HepG2 (cell line): Measurements from ENCODE around the gene MRI1. TPM values are rescaled to one million over a fixed set of nuclear protein-coding genes. Genes with fewer than 3 reads are reported as not detected.

Experiments
- ATAC-seq: fragments of 200-7000 bp; cut with Tn5 transposase; 3 replicates; pipeline ENCODE4 v1.9.1; 2020; ENCODE audit warnings: mild to moderate bottlenecking, moderate library complexity
- BruUV-seq: library from RNA; stranded (reverse); fragments of 400-500 nt; replicated peaks from 2 replicates; lab custom pipeline; 2021; lab: Mats Ljungman, UMichigan
- CTCF ChIA-PET: fragments of 300-600 bp; formaldehyde crosslinking; extraction: SDS; loops from one replicate; lab custom pipeline; 2021; ENCODE audit warnings: low total read pairs, inconsistent platforms, low intra/inter-chr PET ratio; lab: Yijun Ruan, JAX
- POLR2A ChIA-PET: fragments of 350-600 bp; sonication (Branson Sonifier 250); formaldehyde crosslinking; loops from one replicate; lab custom pipeline; 2020; ENCODE audit warnings: antibody characterized with exemption, inconsistent platforms; lab: Yijun Ruan, JAX
- DNase-seq: peaks from one replicate; pipeline ENCODE4 v3.0.0-alpha.2; 2015; ENCODE audit warnings: low spot score
- FAIRE-seq: peaks from 3 replicates; lab custom pipeline; 2011; peaks lifted over from hg19 to GRCh38; lab: Jason Lieb, UNC
- H2AFZ ChIP-seq: one replicate; pipeline ENCODE4 v1.6.1; 2011; ENCODE audit warnings: low read length, inconsistent platforms
- H3K27ac ChIP-seq: fragments of 300-600 bp; 3 replicates; pipeline ENCODE4 v1.8.0; 2011; ENCODE audit warnings: mixed run types, mild to moderate bottlenecking, mixed read lengths, low read length, inconsistent platforms; ENCODE audit not compliant: insufficient read depth; ENCODE audit errors: extremely low read length
- H3K27me3 ChIP-seq, 2 experiments: fragments of 200-600 bp in 1 of 2; 2 replicates in 1 of 2; 3 replicates in 1 of 2; pipeline versions ENCODE4 v1.6.0 to v1.8.0; 2011; ENCODE audit warnings: low read length in 2 of 2, mild to moderate bottlenecking in 2 of 2, moderate library complexity in 2 of 2, inconsistent platforms in 1 of 2; ENCODE audit not compliant: insufficient read depth in 2 of 2, control insufficient read depth in 1 of 2
- H3K36me3 ChIP-seq, 2 experiments: fragments of 200-600 bp in 1 of 2; replicated peaks in 1 of 2; 2 replicates in 1 of 2; 3 replicates in 1 of 2; pipeline versions ENCODE4 v1.5.1 to v1.8.0; 2011; ENCODE audit warnings: low read length in 2 of 2, inconsistent platforms in 1 of 2; ENCODE audit not compliant: insufficient read depth in 2 of 2, control insufficient read depth in 1 of 2
- H3K4me1 ChIP-seq: 2 replicates; pipeline ENCODE4 v1.5.1; 2012; ENCODE audit warnings: low read length, inconsistent platforms; ENCODE audit not compliant: insufficient read depth
- H3K4me2 ChIP-seq: 2 replicates; pipeline ENCODE4 v1.6.0; 2011; ENCODE audit warnings: low read depth, low read length, inconsistent platforms
- H3K4me3 ChIP-seq, 3 experiments: fragments of 200-600 bp in 1 of 3; sonication (generic), shearing (Covaris generic) in 1 of 3; replicated peaks in 1 of 3; 2 replicates each; pipeline ENCODE4 v1.5.1; 2011 to 2016; ENCODE audit warnings: low read length in 3 of 3, inconsistent platforms in 2 of 3, low read depth in 2 of 3, mild to moderate bottlenecking in 2 of 3, control low read depth in 1 of 3, mixed read lengths in 1 of 3; ENCODE audit not compliant: insufficient read depth in 1 of 3
- H3K79me2 ChIP-seq: one replicate; pipeline ENCODE4 v1.6.1; 2011; ENCODE audit warnings: low read length, inconsistent platforms; ENCODE audit not compliant: insufficient read depth
- H3K9ac ChIP-seq: 2 replicates; pipeline ENCODE4 v1.6.0; 2011; ENCODE audit warnings: mild to moderate bottlenecking, low read depth, low read length, inconsistent platforms; ENCODE audit not compliant: insufficient read depth
- H3K9me3 ChIP-seq: 2 replicates; pipeline ENCODE4 v1.5.1; 2012; ENCODE audit warnings: mild to moderate bottlenecking, low read length
- H4K20me1 ChIP-seq: 2 replicates; pipeline ENCODE4 v1.6.0; 2011; ENCODE audit warnings: inconsistent platforms, mild to moderate bottlenecking, low read length, moderate library complexity; ENCODE audit not compliant: insufficient read depth
- AKAP8 ChIP-seq: sonication (generic); formaldehyde crosslinking; IDR thresholded peaks from 2 replicates; pipeline ENCODE4 v1.5.1; 2020; ENCODE audit warnings: mild to moderate bottlenecking, missing genetic modification reagents
- CBFB ChIP-seq: sonication (generic); formaldehyde crosslinking; IDR thresholded peaks from 2 replicates; pipeline ENCODE4 v1.4.0; 2020; ENCODE audit warnings: missing genetic modification reagents
- HDAC6 ChIP-seq: fragments of 200-600 bp; sonication (generic); IDR thresholded peaks from 2 replicates; pipeline ENCODE4 v1.7.0; 2017; ENCODE audit warnings: mild to moderate bottlenecking, antibody characterized with exemption, low read length, low read depth
- ISL2 ChIP-seq: sonication (generic); formaldehyde crosslinking; IDR thresholded peaks from 2 replicates; pipeline ENCODE4 v1.5.0; 2020; ENCODE audit warnings: missing genetic modification reagents
- MAX ChIP-seq: IDR thresholded peaks from 2 replicates; pipeline ENCODE4 v1.6.1; 2012; ENCODE audit warnings: inconsistent platforms
- MEIS2 ChIP-seq: sonication (generic); formaldehyde crosslinking; IDR thresholded peaks from 2 replicates; pipeline ENCODE4 v1.9.0; 2021; ENCODE audit warnings: mild to moderate bottlenecking, missing genetic modification reagents
- NFE2 ChIP-seq: sonication (generic); formaldehyde crosslinking; IDR thresholded peaks from 2 replicates; pipeline ENCODE4 v1.4.0; 2020; ENCODE audit warnings: missing genetic modification reagents
- NFE2L1 ChIP-seq: sonication (generic); formaldehyde crosslinking; IDR thresholded peaks from 2 replicates; pipeline ENCODE4 v1.4.0; 2020; ENCODE audit warnings: missing genetic modification reagents, mild to moderate bottlenecking, borderline replicate concordance
- NFIB ChIP-seq: sonication (generic); formaldehyde crosslinking; IDR thresholded peaks from 2 replicates; pipeline ENCODE4 v1.9.0; 2021; ENCODE audit warnings: missing genetic modification reagents, mild to moderate bottlenecking, borderline replicate concordance
- RARA ChIP-seq: IDR thresholded peaks from 2 replicates; pipeline ENCODE4 v1.6.1; 2016; ENCODE audit warnings: missing genetic modification reagents, missing compliant biosample characterization
- RCOR2 ChIP-seq: IDR thresholded peaks from 2 replicates; pipeline ENCODE4 v1.6.1; 2016; ENCODE audit warnings: missing biosample characterization, missing genetic modification reagents
- SCMH1 ChIP-seq: sonication (generic); formaldehyde crosslinking; IDR thresholded peaks from 2 replicates; pipeline ENCODE4 v1.9.0; 2021; ENCODE audit warnings: missing genetic modification reagents, mild to moderate bottlenecking, borderline replicate concordance
- TOPORS ChIP-seq: sonication (generic); formaldehyde crosslinking; IDR thresholded peaks from 2 replicates; pipeline ENCODE4 v1.8.0; 2023; ENCODE audit warnings: mild to moderate bottlenecking, missing genetic modification reagents
- YY1 ChIP-seq: IDR thresholded peaks from 2 replicates; pipeline ENCODE4 v1.6.1; 2011; ENCODE audit warnings: low read length, low read depth, moderate library complexity, mild to moderate bottlenecking; ENCODE audit not compliant: insufficient read depth, insufficient replicate concordance
- ZBTB25 ChIP-seq: IDR thresholded peaks from 2 replicates; pipeline ENCODE4 v1.6.1; 2018; ENCODE audit warnings: missing genetic modification reagents
- ZBTB3 ChIP-seq: sonication (generic); formaldehyde crosslinking; IDR thresholded peaks from 2 replicates; pipeline ENCODE4 v1.4.0; 2020; ENCODE audit warnings: low read depth, mild to moderate bottlenecking, moderate library complexity, missing genetic modification reagents, borderline replicate concordance
- ZBTB38 ChIP-seq: sonication (generic); formaldehyde crosslinking; IDR thresholded peaks from 2 replicates; pipeline ENCODE4 v1.5.1; 2020; ENCODE audit warnings: mild to moderate bottlenecking, missing genetic modification reagents
- ZBTB42 ChIP-seq: sonication (generic); formaldehyde crosslinking; IDR thresholded peaks from 2 replicates; pipeline ENCODE4 v1.5.0; 2020; ENCODE audit warnings: mild to moderate bottlenecking, missing genetic modification reagents
- ZC3H4 ChIP-seq: sonication (generic); formaldehyde crosslinking; IDR thresholded peaks from 2 replicates; pipeline ENCODE4 v1.4.0; 2020; ENCODE audit warnings: missing genetic modification reagents, borderline replicate concordance
- ZNF460 ChIP-seq: sonication (generic); formaldehyde crosslinking; IDR thresholded peaks from 2 replicates; pipeline ENCODE4 v1.5.1; 2020; ENCODE audit warnings: missing genetic modification reagents, mild to moderate bottlenecking, borderline replicate concordance
- ZNF546 ChIP-seq: sonication (generic); formaldehyde crosslinking; conservative IDR thresholded peaks from 2 replicates; pipeline ENCODE4 v1.8.1; 2023; ENCODE audit warnings: mild to moderate bottlenecking, missing genetic modification reagents
- ZNF552 ChIP-seq: sonication (generic); formaldehyde crosslinking; IDR thresholded peaks from 2 replicates; pipeline ENCODE4 v1.9.0; 2022; ENCODE audit warnings: missing genetic modification reagents, mild to moderate bottlenecking, borderline replicate concordance
- ZNF652 ChIP-seq: IDR thresholded peaks from 2 replicates; pipeline ENCODE4 v1.6.1; 2016; ENCODE audit warnings: low read depth, borderline replicate concordance
- ZNF784 ChIP-seq: sonication (generic); formaldehyde crosslinking; IDR thresholded peaks from 2 replicates; pipeline ENCODE4 v1.5.1; 2020; ENCODE audit warnings: missing genetic modification reagents, mild to moderate bottlenecking, borderline replicate concordance
- ZSCAN30 ChIP-seq: sonication (generic); formaldehyde crosslinking; IDR thresholded peaks from 2 replicates; pipeline ENCODE4 v1.5.0; 2020; ENCODE audit warnings: mild to moderate bottlenecking, missing genetic modification reagents
- WGBS: methylation state at CpG from one replicate; pipeline ENCODE4 v1.1.6; 2017; ENCODE audit warnings: low lambda C conversion rate; 5-methylcytosine and 5-hydroxymethylcytosine counted together
- in situ Hi-C: cut with HindIII; loops from 2 replicates; pipeline ENCODE4 v1.10.0; 2017; ENCODE audit warnings: low pct_unique_long_range_greater_than_20kb; ENCODE audit not compliant: extremely low pct_ligation_motif_present
- intact Hi-C: fragments of 100-400 bp; cut with micrococcal nuclease; formaldehyde crosslinking; loops from one replicate; pipeline ENCODE4 v1.10.0; 2022; ENCODE audit not compliant: unreplicated experiment
- polyA plus RNA-seq, 8 experiments: library from polyadenylated mRNA; depleted of rRNA in 3 of 8; stranded (reverse) in 7 of 8; unstranded in 1 of 8; fragments of >200 nt; fragmentation: Illumina TruSeq in 4 of 8; extraction: Trizol in 4 of 8; gene quantifications; 2 replicates each; pipeline versions ENCODE4 v1.2.1 to v1.2.3, GENCODE V29; 2011 to 2016; ENCODE audit warnings: low read depth in 4 of 8, missing spikeins in 1 of 8, mixed read lengths in 1 of 8; ENCODE audit not compliant: insufficient read depth in 1 of 8
- total RNA-seq, 5 experiments: library from RNA; depleted of rRNA; stranded (reverse); fragments of >200 nt; fragmentation: Illumina TruSeq; extraction: Trizol; gene quantifications; 2 replicates each; pipeline ENCODE4 v1.2.3, GENCODE V29; 2016; ENCODE audit warnings: low read depth in 1 of 5

The MRI1 gene
- total and polyA plus RNA-seq, 2 of the 13 experiments (the other 11 are each of a cell fraction or from before 2014, with no cell fraction given), result 20.1 to 20.6 TPM

- no TSS peak for BruUV-seq
- in situ Hi-C loops (no loop called here), intact Hi-C loops (no loop called here)
- no peak overlapping the region for H3K4me3 ChIP-seq
- DNase-seq (peak; percentile 32), ATAC-seq (peak; percentile 77), FAIRE-seq (no peak)
- CTCF ChIA-PET, result interaction anchor here (0.9 kb wide), 1 partner anchor 57 kb away, joined by 6 read pairs; no protein-coding TSS in a partner anchor
- no peak overlapping the region for H3K4me2 ChIP-seq
- no peaks in the 10 kb centered on the region for H3K27me3 ChIP-seq
- H3K27ac ChIP-seq, result no peak overlapping the region
- H3K36me3 ChIP-seq, result no peaks in the 10 kb centered on the region
- H2AFZ ChIP-seq, result no peak overlapping the region
- peaks cover 11% of the 10 kb centered on the region for H3K4me1 ChIP-seq
- H3K79me2 ChIP-seq, result no peaks in the 10 kb centered on the region
- WGBS, result 92% methylated on average over 17 of the region's 35 CpGs
- H3K9me3 ChIP-seq, result no peaks in the 10 kb centered on the region
- H3K9ac ChIP-seq, result no peak overlapping the region
- no peaks in the 10 kb centered on the region for H4K20me1 ChIP-seq
- POLR2A ChIA-PET, result interaction anchor here (1.3 kb wide), 1 partner anchor 10 kb away, joined by 5 read pairs; the partner anchor contains the start of gene ZSWIM4
- TF ChIP-seq ZNF460 (CRISPR knock-in tag) (no peak), ZBTB38 (CRISPR knock-in tag) (peak; percentile 92), ZBTB3 (CRISPR knock-in tag) (no peak), MEIS2 (CRISPR knock-in tag) (no peak), SCMH1 (CRISPR knock-in tag) (no peak), ZNF546 (CRISPR knock-in tag) (no peak), TOPORS (CRISPR knock-in tag) (no peak), ZC3H4 (CRISPR knock-in tag) (no peak), NFIB (CRISPR knock-in tag) (no peak), ZBTB25 (CRISPR knock-in tag) (no peak), ZNF784 (CRISPR knock-in tag) (no peak), HDAC6 (no peak), ZNF652 (CRISPR knock-in tag) (no peak), YY1 (no peak), NFE2 (CRISPR knock-in tag) (no peak), ZSCAN30 (CRISPR knock-in tag) (no peak), NFE2L1 (no peak), AKAP8 (no peak), RCOR2 (CRISPR knock-in tag) (no peak), RARA (no peak), MAX (peak; percentile 33; the same call in 1 of the 2 replicates), CBFB (CRISPR knock-in tag) (no peak), ISL2 (CRISPR knock-in tag) (no peak), ZBTB42 (CRISPR knock-in tag) (no peak), ZNF552 (CRISPR knock-in tag) (no peak)
These were observed 40.7 kb downstream of the MRI1 start for GRCh38 chr19:13804830-13805683.
